HG02763 (cell line): ENCODE data around the gene VRK1.

Experiments
- ATAC-seq: cut with Tn5 transposase; IDR thresholded peaks from one replicate; pipeline ENCODE4 v1.9.1; 2021; ENCODE audit warnings: mild to moderate bottlenecking, moderate library complexity; ENCODE audit not compliant: unreplicated experiment

VRK1 gene

GRCh38 chr14:96821501-96821900 lies 24.3 kb downstream of the VRK1 start:
- no peak for ATAC-seq

- ATAC-seq: no peak
Measured at GRCh38 chr14:96823652-96824051, 26.5 kb downstream of the VRK1 start.

GRCh38 chr14:96824283-96824682 lies 27.1 kb downstream of the VRK1 start:
- no peak for ATAC-seq

GRCh38 chr14:96826818-96827217 lies 29.6 kb downstream of the VRK1 start:
- no peak for ATAC-seq

GRCh38 chr14:96827290-96827689 lies 30.1 kb downstream of the VRK1 start:
- no peak for ATAC-seq

- no peak for ATAC-seq
Measured at GRCh38 chr14:96829791-96830190, 32.6 kb downstream of the VRK1 start.

- no peak for ATAC-seq
Measured at GRCh38 chr14:96830946-96831345, 33.8 kb downstream of the VRK1 start.

- ATAC-seq: no peak
Measured at GRCh38 chr14:96832351-96832750, 35.2 kb downstream of the VRK1 start.

- ATAC-seq: no peak
Measured at GRCh38 chr14:96838449-96838848, 41.3 kb downstream of the VRK1 start.

GRCh38 chr14:96839251-96839650 lies 42.1 kb downstream of the VRK1 start:
- no peak for ATAC-seq

- ATAC-seq: no peak
Measured at GRCh38 chr14:96843137-96843536, 46.0 kb downstream of the VRK1 start.

- no peak for ATAC-seq
Measured at GRCh38 chr14:96844857-96845570, 47.8 kb downstream of the VRK1 start.

GRCh38 chr14:96847451-96847850 lies 50.3 kb downstream of the VRK1 start:
- no peak for ATAC-seq

GRCh38 chr14:96848011-96848410 lies 50.8 kb downstream of the VRK1 start:
- no peak for ATAC-seq

- no peak for ATAC-seq
Measured at GRCh38 chr14:96849733-96850132, 52.6 kb downstream of the VRK1 start.

- ATAC-seq: no peak
Measured at GRCh38 chr14:96851694-96852381, 54.7 kb downstream of the VRK1 start.

GRCh38 chr14:96852823-96853422 lies 55.7 kb downstream of the VRK1 start:
- ATAC-seq: no peak

GRCh38 chr14:96858643-96859042 lies 61.5 kb downstream of the VRK1 start:
- ATAC-seq: no peak

GRCh38 chr14:96861568-96862310 lies 64.6 kb downstream of the VRK1 start:
- ATAC-seq: no peak

- no peak for ATAC-seq
Measured at GRCh38 chr14:96863327-96863985, 66.3 kb downstream of the VRK1 start.

GRCh38 chr14:96863986-96864330 lies 66.8 kb downstream of the VRK1 start:
- ATAC-seq: no peak
